ENCODE measurements around the gene RPN2.

DNA sequence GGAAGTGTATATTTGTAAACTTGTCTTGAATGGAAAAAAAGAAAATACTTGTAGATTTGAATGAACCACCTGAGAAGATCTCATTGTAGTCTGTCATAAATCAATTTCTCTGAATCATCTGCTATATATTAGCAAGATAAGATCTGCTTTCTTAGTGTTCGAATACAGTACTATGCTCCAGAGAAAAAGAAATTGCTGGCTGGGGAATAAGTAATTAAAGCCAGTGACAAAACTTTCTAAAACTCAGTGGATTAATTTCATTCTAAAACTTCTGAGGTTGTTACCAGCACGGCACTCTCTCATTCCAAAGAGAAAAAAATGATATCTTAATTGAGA, 22.7 kb downstream of the RPN2 start:
- TF ChIP-seq, protein P1, sequence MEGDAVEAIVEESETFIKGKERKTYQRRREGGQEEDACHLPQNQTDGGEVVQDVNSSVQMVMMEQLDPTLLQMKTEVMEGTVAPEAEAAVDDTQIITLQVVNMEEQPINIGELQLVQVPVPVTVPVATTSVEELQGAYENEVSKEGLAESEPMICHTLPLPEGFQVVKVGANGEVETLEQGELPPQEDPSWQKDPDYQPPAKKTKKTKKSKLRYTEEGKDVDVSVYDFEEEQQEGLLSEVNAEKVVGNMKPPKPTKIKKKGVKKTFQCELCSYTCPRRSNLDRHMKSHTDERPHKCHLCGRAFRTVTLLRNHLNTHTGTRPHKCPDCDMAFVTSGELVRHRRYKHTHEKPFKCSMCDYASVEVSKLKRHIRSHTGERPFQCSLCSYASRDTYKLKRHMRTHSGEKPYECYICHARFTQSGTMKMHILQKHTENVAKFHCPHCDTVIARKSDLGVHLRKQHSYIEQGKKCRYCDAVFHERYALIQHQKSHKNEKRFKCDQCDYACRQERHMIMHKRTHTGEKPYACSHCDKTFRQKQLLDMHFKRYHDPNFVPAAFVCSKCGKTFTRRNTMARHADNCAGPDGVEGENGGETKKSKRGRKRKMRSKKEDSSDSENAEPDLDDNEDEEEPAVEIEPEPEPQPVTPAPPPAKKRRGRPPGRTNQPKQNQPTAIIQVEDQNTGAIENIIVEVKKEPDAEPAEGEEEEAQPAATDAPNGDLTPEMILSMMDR (conservative IDR thresholded peaks at IDR 0.05 in 1 of 2, IDR thresholded peaks at IDR 0.05 in 1 of 2; ENCODE audit: low read depth in 1 of 2, low read length in 2 of 2): no peak
- no peak for TF ChIP-seq EZH2 (IDR thresholded peaks at IDR 0.05; ENCODE audit: low read length, missing control alignments)

All from fibroblast of lung (primary cell).